Islet of Langerhans (tissue), 1 donor: Measurements from ENCODE around the gene FCAMR.

Experiments
- FAIRE-seq: peaks from one replicate; lab custom pipeline; 2011; peaks lifted over from hg19 to GRCh38; lab: Jason Lieb, UNC

The FCAMR gene

GRCh38 chr1:206992790-206993189, 22.5 kb upstream of the FCAMR start:
- peak; percentile 93 for FAIRE-seq

- FAIRE-seq = no peak
Observed at GRCh38 chr1:206987873-206988272, 17.6 kb upstream of the FCAMR start.

- no peak for FAIRE-seq
Observed at GRCh38 chr1:206986885-206987284, 16.6 kb upstream of the FCAMR start.

GRCh38 chr1:206986402-206986801, 16.1 kb upstream of the FCAMR start:
- no peak for FAIRE-seq

- FAIRE-seq = no peak
Observed at GRCh38 chr1:206985162-206985749, 15.0 kb upstream of the FCAMR start.

GRCh38 chr1:206982216-206982615, 12.0 kb upstream of the FCAMR start:
- no peak for FAIRE-seq

- no peak for FAIRE-seq
Observed at GRCh38 chr1:206979379-206980043, 9.3 kb upstream of the FCAMR start.

- FAIRE-seq = no peak
Observed at GRCh38 chr1:206978259-206978658, 8.0 kb upstream of the FCAMR start.

GRCh38 chr1:206975306-206975705, 5.0 kb upstream of the FCAMR start:
- no peak for FAIRE-seq

GRCh38 chr1:206974140-206974539, 3.9 kb upstream of the FCAMR start:
- no peak for FAIRE-seq

GRCh38 chr1:206972728-206973127, 2.5 kb upstream of the FCAMR start:
- no peak for FAIRE-seq

- no peak for FAIRE-seq
Observed at GRCh38 chr1:206971029-206971655, 882 bp upstream of the FCAMR start.

GRCh38 chr1:206969090-206969489, 1.2 kb downstream of the FCAMR start:
- no peak for FAIRE-seq

GRCh38 chr1:206967096-206967849, 3.0 kb downstream of the FCAMR start:
- FAIRE-seq = no peak

GRCh38 chr1:206965781-206966180, 4.5 kb downstream of the FCAMR start:
- no peak for FAIRE-seq

GRCh38 chr1:206963740-206964139, 6.5 kb downstream of the FCAMR start:
- no peak for FAIRE-seq

GRCh38 chr1:206963119-206963712, 7.0 kb downstream of the FCAMR start:
- FAIRE-seq = no peak

GRCh38 chr1:206962272-206962671, 8.0 kb downstream of the FCAMR start:
- FAIRE-seq = no peak

- FAIRE-seq = no peak
Observed at GRCh38 chr1:206961668-206962067, 8.6 kb downstream of the FCAMR start.

- no peak for FAIRE-seq
Observed at GRCh38 chr1:206960676-206961386, 9.4 kb downstream of the FCAMR start.

- FAIRE-seq = no peak
Observed at GRCh38 chr1:206958144-206958543, 12.1 kb downstream of the FCAMR start.

GRCh38 chr1:206957639-206958038, 12.6 kb downstream of the FCAMR start:
- no peak for FAIRE-seq
